IMR-90 (cell line): ENCODE data around the gene TPX2. TPM values are rescaled to one million over a fixed set of nuclear protein-coding genes. Genes with fewer than 3 reads are reported as not detected.

Experiments used
- ATAC-seq: fragments of 200-7000 bp; cut with Tn5 transposase; 2 replicates; pipeline ENCODE4 v1.9.1; 2020; ENCODE audit warnings: low read depth, mild to moderate bottlenecking, moderate library complexity
- BruUV-seq: library from RNA; stranded (reverse); fragments of 400-500 nt; replicated peaks from 2 replicates; lab custom pipeline; 2021; lab: Mats Ljungman, UMichigan
- CTCF ChIA-PET: fragments of 300-600 bp; formaldehyde crosslinking; extraction: SDS; loops from one replicate; lab custom pipeline; 2021; ENCODE audit warnings: antibody characterized with exemption; lab: Yijun Ruan, JAX
- POLR2A ChIA-PET: fragments of 300-600 bp; sonication (Branson Sonifier 250); formaldehyde crosslinking; loops from one replicate; lab custom pipeline; 2022; ENCODE audit warnings: antibody characterized with exemption; ENCODE audit not compliant: unreplicated experiment; lab: Charles Lee
- DNase-seq: peaks from one replicate; pipeline ENCODE4 v3.0.0; 2013
- H2AFZ ChIP-seq: replicated peaks from 2 replicates; pipeline ENCODE3; 2013; ENCODE audit warnings: low read length, mild to moderate bottlenecking; ENCODE audit not compliant: poor library complexity
- H2AK5ac ChIP-seq: 2 replicates; pipeline ENCODE4 v1.6.1; 2013; ENCODE audit warnings: low read depth, low read length, inconsistent platforms
- H2AK9ac ChIP-seq: replicated peaks from 2 replicates; pipeline ENCODE3; 2013; ENCODE audit warnings: mild to moderate bottlenecking, low read depth, low read length, moderate library complexity; ENCODE audit not compliant: poor library complexity
- H2BK120ac ChIP-seq: 2 replicates; pipeline ENCODE4 v1.6.1; 2013; ENCODE audit warnings: low read depth, low read length, inconsistent platforms
- H2BK15ac ChIP-seq: 3 replicates; pipeline ENCODE4 v1.6.1; 2013; ENCODE audit warnings: low read depth, low read length, inconsistent platforms
- H2BK20ac ChIP-seq: 2 replicates; pipeline ENCODE4 v1.6.1; 2013; ENCODE audit warnings: low read depth, mild to moderate bottlenecking, inconsistent platforms, low read length, moderate library complexity
- H2BK5ac ChIP-seq: 2 replicates; pipeline ENCODE4 v1.6.1; 2013; ENCODE audit warnings: mild to moderate bottlenecking, low read depth, low read length, inconsistent platforms; ENCODE audit not compliant: poor library complexity, severe bottlenecking
- H3K14ac ChIP-seq: replicated peaks from 2 replicates; pipeline ENCODE4 v1.6.1; 2013; ENCODE audit warnings: low read depth, low read length, inconsistent platforms
- H3K18ac ChIP-seq: 2 replicates; pipeline ENCODE4 v1.6.1; 2013; ENCODE audit warnings: low read depth, low read length, control low read depth
- H3K23ac ChIP-seq: 2 replicates; pipeline ENCODE4 v1.6.1; 2013; ENCODE audit warnings: low read depth, low read length, inconsistent platforms
- H3K27ac ChIP-seq: 2 replicates; pipeline ENCODE4 v1.5.1; 2013; ENCODE audit warnings: mild to moderate bottlenecking, control low read depth, low read length; ENCODE audit not compliant: insufficient read depth
- H3K27me3 ChIP-seq: 2 replicates; pipeline ENCODE4 v1.6.1; 2013; ENCODE audit warnings: low read length; ENCODE audit not compliant: control insufficient read depth, insufficient read depth
- H3K36me3 ChIP-seq: 2 replicates; pipeline ENCODE4 v1.6.1; 2013; ENCODE audit warnings: low read length, mixed read lengths; ENCODE audit not compliant: control insufficient read depth, insufficient read depth
- H3K4ac ChIP-seq: 2 replicates; pipeline ENCODE4 v1.6.1; 2013; ENCODE audit warnings: low read depth, low read length, inconsistent platforms
- H3K4me1 ChIP-seq: 2 replicates; pipeline ENCODE4 v1.6.1; 2013; ENCODE audit warnings: low read length, mixed read lengths; ENCODE audit not compliant: control insufficient read depth, insufficient read depth
- H3K4me2 ChIP-seq: 2 replicates; pipeline ENCODE4 v1.6.1; 2013; ENCODE audit warnings: low read depth, mild to moderate bottlenecking, control low read depth, low read length, moderate library complexity
- H3K4me3 ChIP-seq: 2 replicates; pipeline ENCODE4 v1.5.1; 2013; ENCODE audit warnings: low read depth, mild to moderate bottlenecking, control low read depth, low read length, moderate library complexity; ENCODE audit not compliant: insufficient read depth
- H3K56ac ChIP-seq: 2 replicates; pipeline ENCODE4 v1.6.1; 2013; ENCODE audit warnings: low read length, inconsistent platforms; ENCODE audit not compliant: insufficient read depth; ENCODE audit errors: extremely low read depth
- H3K79me1 ChIP-seq, 2 experiments: 2 replicates each; pipeline ENCODE4 v1.6.1; 2013; ENCODE audit warnings: low read length in 2 of 2, inconsistent platforms in 1 of 2, low read depth in 1 of 2
- H3K9ac ChIP-seq: 2 replicates; pipeline ENCODE4 v1.6.1; 2013; ENCODE audit warnings: low read depth, low read length, control low read depth
- H3K9me1 ChIP-seq: 2 replicates; pipeline ENCODE4 v1.6.1; 2013; ENCODE audit warnings: low read length, inconsistent platforms; ENCODE audit not compliant: insufficient read depth
- H3K9me3 ChIP-seq: 2 replicates; pipeline ENCODE4 v1.6.1; 2013; ENCODE audit warnings: low read length; ENCODE audit not compliant: control insufficient read depth, insufficient read depth
- H4K20me1 ChIP-seq: 2 replicates; pipeline ENCODE4 v1.6.1; 2013; ENCODE audit warnings: low read length, inconsistent platforms; ENCODE audit not compliant: insufficient read depth
- H4K5ac ChIP-seq: 2 replicates; pipeline ENCODE4 v1.6.1; 2013; ENCODE audit warnings: mild to moderate bottlenecking, low read depth, low read length, control low read depth
- H4K8ac ChIP-seq, 2 experiments: 2 replicates each; pipeline ENCODE4 v1.6.1; 2013; ENCODE audit warnings: low read depth in 2 of 2, low read length in 2 of 2, control low read depth in 1 of 2, inconsistent platforms in 1 of 2
- H4K91ac ChIP-seq: 2 replicates; pipeline ENCODE4 v1.6.1; 2013; ENCODE audit warnings: low read depth, low read length, inconsistent platforms; ENCODE audit not compliant: insufficient read depth
- BHLHE40 ChIP-seq: fragments of 150-350 bp; IDR thresholded peaks from 2 replicates; pipeline ENCODE4 v1.6.1; 2016; ENCODE audit warnings: mild to moderate bottlenecking, low read depth, low read length
- CEBPB ChIP-seq: IDR thresholded peaks from 2 replicates; pipeline ENCODE4 v1.6.1; 2012; ENCODE audit warnings: low read depth, low read length, improper control_type of control experiment
- CHD1 ChIP-seq: IDR thresholded peaks from 2 replicates; pipeline ENCODE4 v1.6.1; 2012; ENCODE audit warnings: low read depth, low read length, improper control_type of control experiment
- ELK1 ChIP-seq: fragments of 150-350 bp; IDR thresholded peaks from 2 replicates; pipeline ENCODE4 v1.6.1; 2016; ENCODE audit warnings: low read depth, mild to moderate bottlenecking, low read length, moderate library complexity, borderline replicate concordance
- FOS ChIP-seq: fragments of 150-350 bp; IDR thresholded peaks from 2 replicates; pipeline ENCODE4 v1.6.1; 2016; ENCODE audit warnings: low read depth, low read length
- MAZ ChIP-seq: IDR thresholded peaks from 2 replicates; pipeline ENCODE4 v1.6.1; 2012; ENCODE audit warnings: low read depth, mild to moderate bottlenecking, low read length, improper control_type of control experiment, moderate library complexity, borderline replicate concordance
- NFE2L2 ChIP-seq: fragments of 150-350 bp; IDR thresholded peaks from 2 replicates; pipeline ENCODE4 v1.6.1; 2016; ENCODE audit warnings: low read depth, mild to moderate bottlenecking, low read length
- POLR2A ChIP-seq: IDR thresholded peaks from 2 replicates; pipeline ENCODE4 v1.6.1; 2012; ENCODE audit warnings: mild to moderate bottlenecking, low read depth, low read length
- RAD21 ChIP-seq: IDR thresholded peaks from 2 replicates; pipeline ENCODE4 v1.6.1; 2012; ENCODE audit warnings: low read length, improper control_type of control experiment
- RCOR1 ChIP-seq: IDR thresholded peaks from 2 replicates; pipeline ENCODE4 v1.6.1; 2012; ENCODE audit warnings: mild to moderate bottlenecking, low read length, improper control_type of control experiment; ENCODE audit not compliant: insufficient replicate concordance
- RFX5 ChIP-seq: IDR thresholded peaks from 2 replicates; pipeline ENCODE4 v1.8.0; 2012; ENCODE audit warnings: low read depth, mild to moderate bottlenecking, low read length, moderate library complexity
- SMC3 ChIP-seq: fragments of 150-350 bp; IDR thresholded peaks from 2 replicates; pipeline ENCODE4 v1.6.1; 2016; ENCODE audit warnings: low read depth, mild to moderate bottlenecking, antibody characterized with exemption, low read length, moderate library complexity
- USF2 ChIP-seq: fragments of 150-350 bp; IDR thresholded peaks from 2 replicates; pipeline ENCODE4 v1.6.1; 2017; ENCODE audit warnings: mild to moderate bottlenecking, antibody characterized with exemption, low read length, low read depth
- WGBS, 2 experiments: methylation state at CpG; one replicate each; pipeline versions ENCODE4 v1.1.5 to v1.1.7; 2013; ENCODE audit warnings: missing lambda C conversion rate in 2 of 2; ENCODE audit not compliant: insufficient read length in 1 of 2; ENCODE audit errors: extremely low coverage in 2 of 2; 5-methylcytosine and 5-hydroxymethylcytosine counted together
- dilution Hi-C: fragments of 300-500 bp; cut with HindIII; formaldehyde crosslinking; loops from one replicate; pipeline ENCODE4 v1.14.3; 2018; ENCODE audit warnings: low sequenced_read_pairs; ENCODE audit not compliant: unreplicated experiment
- in situ Hi-C: fragments of 300-500 bp; cut with MboI; formaldehyde crosslinking; loops from 3 replicates; pipeline ENCODE4 v1.14.3; 2019; ENCODE audit warnings: low sequenced_read_pairs, inconsistent platforms, mixed read lengths
- intact Hi-C: fragments of 100-400 bp; cut with micrococcal nuclease; formaldehyde crosslinking; loops from 2 replicates; pipeline ENCODE4 v1.10.0; 2022
- polyA plus RNA-seq, 3 experiments: library from polyadenylated mRNA; depleted of rRNA; stranded (reverse); fragments of >200 nt; gene quantifications; 2 replicates each; pipeline ENCODE4 v1.2.3, GENCODE V29; 2012; ENCODE audit warnings: low replicate concordance in 1 of 3
- total RNA-seq: library from RNA; depleted of rRNA; stranded (reverse); fragments of >200 nt; gene quantifications from 2 replicates; pipeline ENCODE4 v1.2.3, GENCODE V29; 2012
- TF ChIP-seq, protein P1 (sequence below): conservative IDR thresholded peaks from 2 replicates; pipeline ENCODE4 v1.5.1; 2012; ENCODE audit warnings: mild to moderate bottlenecking, low read depth, low read length, improper control_type of control experiment

The TPX2 gene
- total and polyA plus RNA-seq, 2 of the 4 experiments (the other 2 are of a cell fraction), result 28.5 to 72.2 TPM

DNA sequence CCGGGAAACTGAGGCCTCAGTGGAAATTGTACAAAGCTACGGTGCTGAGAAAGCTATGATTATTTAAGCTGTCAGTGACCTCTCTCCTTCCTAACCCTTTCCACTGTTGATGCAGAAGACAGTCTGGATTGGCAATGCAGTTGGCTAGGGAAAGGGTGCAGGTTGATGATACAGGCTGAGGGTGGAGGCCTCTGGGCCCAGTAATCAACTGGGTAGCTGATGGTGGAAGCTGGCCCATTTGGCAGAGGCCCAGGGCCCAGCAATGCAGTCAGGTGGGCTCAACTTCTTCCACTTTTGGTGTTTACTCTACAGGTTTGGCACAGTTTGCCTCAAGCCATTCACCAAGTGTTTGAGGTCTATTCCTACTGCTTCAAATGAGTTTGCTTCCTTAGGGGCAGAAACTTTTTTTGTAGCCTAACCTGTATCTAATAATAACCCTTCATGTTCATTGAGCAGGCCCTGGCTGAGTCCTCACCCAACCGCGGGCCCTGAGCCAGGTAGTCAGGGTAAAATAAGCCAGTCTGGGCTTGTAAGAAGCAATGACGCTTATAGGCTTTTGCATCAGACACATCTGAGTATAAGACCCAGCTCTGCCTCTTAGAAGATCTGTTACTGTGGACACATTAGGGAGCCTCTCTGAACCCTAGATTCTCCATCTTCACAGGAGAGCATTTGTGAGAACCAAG is 28.5 kb upstream of the TPX2 start:
- Histone ChIP-seq H2BK120ac (peak overlapping the region; percentile 16; the same call in 1 of the 2 replicates), H2BK5ac (no peak overlapping the region), H3K9me1 (peaks cover 42% of the 10 kb centered on the region), H3K4ac (peak overlapping the region; percentile 18; the same call in 1 of the 2 replicates), H3K36me3 (peaks cover 28% of the 10 kb centered on the region), H2AK5ac (peak overlapping the region; percentile 100; the same call in 1 of the 2 replicates), H2AK9ac (no peak overlapping the region), H3K9ac (no peak overlapping the region), H3K18ac (no peak overlapping the region), H4K8ac (peak overlapping the region in 1 of 2 experiments; percentile 14; a peak in 1 of 4 replicates), H3K14ac (peak overlapping the region; percentile 100; the same call in 1 of the 2 replicates), H3K23ac (0 out of 2 replicates have a peak overlapping the region, but pooled peaks have one; percentile 24), H3K56ac (no peak overlapping the region), H2BK20ac (no peak overlapping the region; the same call in 1 of the 2 replicates), H3K4me1 (peaks cover 19% of the 10 kb centered on the region), H3K4me2 (no peak overlapping the region), H4K5ac (no peak overlapping the region), H2AFZ (no peak overlapping the region), H4K91ac (no peak overlapping the region), H3K4me3 (no peak overlapping the region), H2BK15ac (peak overlapping the region; percentile 100; the same call in 1 of the 3 replicates), H3K27ac (no peak overlapping the region), H4K20me1 (no peaks in the 10 kb centered on the region), H3K27me3 (no peaks in the 10 kb centered on the region), H3K79me1 (peaks cover 54 to 83% of the 10 kb centered on the region in 2 experiments), H3K9me3 (no peaks in the 10 kb centered on the region)
- WGBS, 2 experiments, result no CpG with 5 or more reads among the region's 5 CpGs
- dilution Hi-C loops (no loop called here), in situ Hi-C loops (no loop called here), intact Hi-C loops (no loop called here)
- ATAC-seq (no peak), DNase-seq (no peak)
- BruUV-seq, result no TSS peak
- TF ChIP-seq CHD1 (no peak), ELK1 (no peak), RAD21 (no peak), FOS (no peak), SMC3 (no peak), RFX5 (no peak), MAZ (no peak), POLR2A (no peak), NFE2L2 (no peak), BHLHE40 (no peak), RCOR1 (no peak), CEBPB (no peak), USF2 (no peak)
- TF ChIP-seq, protein P1, sequence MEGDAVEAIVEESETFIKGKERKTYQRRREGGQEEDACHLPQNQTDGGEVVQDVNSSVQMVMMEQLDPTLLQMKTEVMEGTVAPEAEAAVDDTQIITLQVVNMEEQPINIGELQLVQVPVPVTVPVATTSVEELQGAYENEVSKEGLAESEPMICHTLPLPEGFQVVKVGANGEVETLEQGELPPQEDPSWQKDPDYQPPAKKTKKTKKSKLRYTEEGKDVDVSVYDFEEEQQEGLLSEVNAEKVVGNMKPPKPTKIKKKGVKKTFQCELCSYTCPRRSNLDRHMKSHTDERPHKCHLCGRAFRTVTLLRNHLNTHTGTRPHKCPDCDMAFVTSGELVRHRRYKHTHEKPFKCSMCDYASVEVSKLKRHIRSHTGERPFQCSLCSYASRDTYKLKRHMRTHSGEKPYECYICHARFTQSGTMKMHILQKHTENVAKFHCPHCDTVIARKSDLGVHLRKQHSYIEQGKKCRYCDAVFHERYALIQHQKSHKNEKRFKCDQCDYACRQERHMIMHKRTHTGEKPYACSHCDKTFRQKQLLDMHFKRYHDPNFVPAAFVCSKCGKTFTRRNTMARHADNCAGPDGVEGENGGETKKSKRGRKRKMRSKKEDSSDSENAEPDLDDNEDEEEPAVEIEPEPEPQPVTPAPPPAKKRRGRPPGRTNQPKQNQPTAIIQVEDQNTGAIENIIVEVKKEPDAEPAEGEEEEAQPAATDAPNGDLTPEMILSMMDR, result no peak
- POLR2A ChIA-PET, result interaction anchor here (0.6 kb wide), 1 partner anchor 114 kb away, joined by 4 read pairs; no protein-coding TSS in a partner anchor
- CTCF ChIA-PET, result interaction anchor here (0.6 to 2.0 kb wide), 2 partner anchors 13 kb away, joined by 3 to 7 read pairs; no protein-coding TSS in a partner anchor
